SK-N-SH treated with all-trans-retinoic acid at 6 μM for 48 hours (cell line): Measurements from ENCODE around the gene ANAPC2.

ENCODE experiments used
- ATAC-seq: fragments of 200-7000 bp; cut with Tn5 transposase; 3 replicates; pipeline ENCODE4 v1.9.1; 2020; ENCODE audit warnings: mild to moderate bottlenecking, moderate library complexity
- ARNTL ChIP-seq: fragments of 450-650 bp; formaldehyde crosslinking; IDR thresholded peaks from 2 replicates; pipeline ENCODE4 v1.5.0; 2020; ENCODE audit warnings: low read depth, mild to moderate bottlenecking, moderate library complexity, borderline replicate concordance
- BACH2 ChIP-seq: fragments of 250-450 bp; sonication (Bioruptor Pico); IDR thresholded peaks from 2 replicates; pipeline ENCODE4 v1.9.0; 2021; ENCODE audit warnings: mild to moderate bottlenecking, borderline replicate concordance
- CSDC2 ChIP-seq: fragments of 250-450 bp; sonication (Bioruptor Pico); IDR thresholded peaks from 2 replicates; pipeline ENCODE4 v1.5.0; 2020; ENCODE audit warnings: mild to moderate bottlenecking, moderate library complexity
- ESRRG ChIP-seq: fragments of 250-450 bp; sonication (Bioruptor Pico); IDR thresholded peaks from 2 replicates; pipeline ENCODE4 v1.6.1; 2021; ENCODE audit warnings: mild to moderate bottlenecking
- GLIS3 ChIP-seq: fragments of 250-450 bp; sonication (Bioruptor Pico); IDR thresholded peaks from 2 replicates; pipeline ENCODE4 v1.5.0; 2020; ENCODE audit warnings: mild to moderate bottlenecking, moderate library complexity
- ISL1 ChIP-seq: fragments of 250-450 bp; sonication (Bioruptor Pico); IDR thresholded peaks from 2 replicates; pipeline ENCODE4 v2.1.2; 2022; ENCODE audit warnings: mild to moderate bottlenecking, moderate library complexity
- OSR1 ChIP-seq: fragments of 250-450 bp; sonication (Bioruptor Pico); IDR thresholded peaks from 2 replicates; pipeline ENCODE4 v1.8.0; 2022; ENCODE audit warnings: moderate library complexity, mild to moderate bottlenecking, inconsistent platforms
- PATZ1 ChIP-seq: fragments of 250-450 bp; sonication (Bioruptor Pico); IDR thresholded peaks from 2 replicates; pipeline ENCODE4 v1.8.0; 2020; ENCODE audit warnings: mild to moderate bottlenecking, moderate library complexity, borderline replicate concordance
- POU6F1 ChIP-seq: fragments of 250-450 bp; sonication (Bioruptor Pico); IDR thresholded peaks from 2 replicates; pipeline ENCODE4 v1.8.0; 2021; ENCODE audit warnings: low read depth, mild to moderate bottlenecking, moderate library complexity, borderline replicate concordance
- PPARA ChIP-seq: fragments of 250-450 bp; sonication (Bioruptor Pico); IDR thresholded peaks from 2 replicates; pipeline ENCODE4 v1.5.0; 2020; ENCODE audit warnings: mild to moderate bottlenecking, borderline replicate concordance
- RARB ChIP-seq: fragments of 250-450 bp; sonication (Bioruptor Pico); IDR thresholded peaks from 2 replicates; pipeline ENCODE4 v1.8.0; 2021; ENCODE audit warnings: mild to moderate bottlenecking, moderate library complexity
- SNAI2 ChIP-seq: fragments of 250-450 bp; sonication (Bioruptor Pico); IDR thresholded peaks from 2 replicates; pipeline ENCODE4 v1.5.0; 2020; ENCODE audit warnings: mild to moderate bottlenecking, moderate library complexity
- TCF4 ChIP-seq: fragments of 250-450 bp; sonication (Bioruptor Pico); IDR thresholded peaks from 2 replicates; pipeline ENCODE4 v1.8.0; 2021; ENCODE audit warnings: mild to moderate bottlenecking, moderate library complexity, borderline replicate concordance
- TOX ChIP-seq: fragments of 250-450 bp; sonication (Bioruptor Pico); IDR thresholded peaks from 2 replicates; pipeline ENCODE4 v1.8.0; 2021; ENCODE audit warnings: mild to moderate bottlenecking, moderate library complexity, borderline replicate concordance
- ZC3H10 ChIP-seq: fragments of 250-450 bp; sonication (Bioruptor Pico); IDR thresholded peaks from 2 replicates; pipeline ENCODE4 v1.5.1; 2021; ENCODE audit warnings: mild to moderate bottlenecking, moderate library complexity
- ZFP3 ChIP-seq: fragments of 250-450 bp; sonication (Bioruptor Pico); IDR thresholded peaks from 2 replicates; pipeline ENCODE4 v1.5.0; 2020; ENCODE audit warnings: mild to moderate bottlenecking, moderate library complexity
- ZFP30 ChIP-seq: fragments of 450-650 bp; formaldehyde crosslinking; IDR thresholded peaks from 2 replicates; pipeline ENCODE4 v1.5.0; 2022; ENCODE audit warnings: mild to moderate bottlenecking, moderate library complexity
- ZNF565 ChIP-seq: fragments of 450-650 bp; formaldehyde crosslinking; conservative IDR thresholded peaks from 2 replicates; pipeline ENCODE4 v1.5.0; 2020; ENCODE audit warnings: low read depth, mild to moderate bottlenecking, moderate library complexity
- TF ChIP-seq, protein P1 (sequence below): fragments of 250-450 bp; sonication (Bioruptor Pico); IDR thresholded peaks from 2 replicates; pipeline ENCODE4 v1.5.0; 2020; ENCODE audit warnings: mild to moderate bottlenecking, moderate library complexity
- TF ChIP-seq, protein P2 (sequence below): fragments of 250-450 bp; sonication (Bioruptor Pico); IDR thresholded peaks from 2 replicates; pipeline ENCODE4 v1.5.1; 2021; ENCODE audit warnings: mild to moderate bottlenecking, moderate library complexity

ANAPC2 gene

DNA sequence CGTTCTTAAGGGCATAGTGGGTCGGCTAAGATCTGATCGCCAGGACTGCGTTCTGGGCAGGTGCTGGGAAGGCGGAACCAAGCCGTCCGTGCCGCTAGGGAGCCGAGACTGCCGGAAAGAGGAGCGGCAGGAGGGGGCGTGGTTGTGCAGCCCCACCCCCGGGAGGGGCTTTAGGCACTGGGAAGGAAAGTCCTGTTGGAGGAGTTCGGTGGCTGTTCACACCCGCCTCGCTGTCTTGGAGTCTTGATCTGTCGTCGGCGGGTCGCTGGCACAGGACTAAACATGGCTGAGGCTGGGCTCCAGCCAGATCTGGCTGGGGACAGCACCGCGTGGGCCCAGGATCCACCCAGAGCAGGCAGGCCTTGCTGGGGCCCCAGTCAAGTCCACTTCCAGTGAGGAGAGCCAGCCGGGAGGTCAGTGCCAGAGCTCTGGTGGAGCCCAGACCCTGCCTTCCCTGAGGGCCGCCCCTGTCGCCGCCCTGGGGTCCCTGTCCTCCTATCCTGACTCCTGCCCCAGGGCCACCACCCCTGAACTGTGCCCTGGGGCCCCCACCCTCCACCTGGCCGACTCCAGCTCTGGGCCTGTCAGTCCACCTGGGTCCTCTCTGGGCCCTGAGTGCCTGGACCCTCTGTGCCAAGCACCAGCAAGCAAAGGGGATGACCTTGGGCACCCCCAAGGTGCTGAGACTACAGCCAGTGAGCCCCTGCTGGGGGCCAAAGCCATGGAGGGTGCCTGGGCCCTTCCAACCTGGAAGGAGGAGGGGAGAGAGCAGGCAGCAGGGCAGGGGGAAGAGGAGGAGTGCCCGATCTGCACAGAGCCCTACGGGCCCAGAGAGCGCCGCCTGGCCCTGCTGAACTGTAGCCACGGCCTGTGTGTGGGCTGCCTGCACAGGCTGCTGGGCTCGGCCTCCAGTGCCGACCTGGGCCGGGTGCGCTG is 29.2 kb upstream of the ANAPC2 start:
- ATAC-seq, result no peak
- TF ChIP-seq POU6F1 (CRISPR knock-in tag) (no peak), CSDC2 (CRISPR knock-in tag) (no peak), PPARA (CRISPR knock-in tag) (no peak), ESRRG (CRISPR knock-in tag) (no peak), TOX (CRISPR knock-in tag) (no peak), SNAI2 (CRISPR knock-in tag) (no peak), ARNTL (no peak), ZC3H10 (CRISPR knock-in tag) (no peak), ISL1 (no peak), ZNF565 (no peak), RARB (CRISPR knock-in tag) (no peak)
- TF ChIP-seq, protein P1, sequence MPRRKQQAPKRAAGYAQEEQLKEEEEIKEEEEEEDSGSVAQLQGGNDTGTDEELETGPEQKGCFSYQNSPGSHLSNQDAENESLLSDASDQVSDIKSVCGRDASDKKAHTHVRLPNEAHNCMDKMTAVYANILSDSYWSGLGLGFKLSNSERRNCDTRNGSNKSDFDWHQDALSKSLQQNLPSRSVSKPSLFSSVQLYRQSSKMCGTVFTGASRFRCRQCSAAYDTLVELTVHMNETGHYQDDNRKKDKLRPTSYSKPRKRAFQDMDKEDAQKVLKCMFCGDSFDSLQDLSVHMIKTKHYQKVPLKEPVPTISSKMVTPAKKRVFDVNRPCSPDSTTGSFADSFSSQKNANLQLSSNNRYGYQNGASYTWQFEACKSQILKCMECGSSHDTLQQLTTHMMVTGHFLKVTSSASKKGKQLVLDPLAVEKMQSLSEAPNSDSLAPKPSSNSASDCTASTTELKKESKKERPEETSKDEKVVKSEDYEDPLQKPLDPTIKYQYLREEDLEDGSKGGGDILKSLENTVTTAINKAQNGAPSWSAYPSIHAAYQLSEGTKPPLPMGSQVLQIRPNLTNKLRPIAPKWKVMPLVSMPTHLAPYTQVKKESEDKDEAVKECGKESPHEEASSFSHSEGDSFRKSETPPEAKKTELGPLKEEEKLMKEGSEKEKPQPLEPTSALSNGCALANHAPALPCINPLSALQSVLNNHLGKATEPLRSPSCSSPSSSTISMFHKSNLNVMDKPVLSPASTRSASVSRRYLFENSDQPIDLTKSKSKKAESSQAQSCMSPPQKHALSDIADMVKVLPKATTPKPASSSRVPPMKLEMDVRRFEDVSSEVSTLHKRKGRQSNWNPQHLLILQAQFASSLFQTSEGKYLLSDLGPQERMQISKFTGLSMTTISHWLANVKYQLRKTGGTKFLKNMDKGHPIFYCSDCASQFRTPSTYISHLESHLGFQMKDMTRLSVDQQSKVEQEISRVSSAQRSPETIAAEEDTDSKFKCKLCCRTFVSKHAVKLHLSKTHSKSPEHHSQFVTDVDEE (CRISPR knock-in tag), result no peak

GRCh38 chr9:137216188-137216965 is 28.0 kb upstream of the ANAPC2 start:
- TF ChIP-seq OSR1 (CRISPR knock-in tag), result no peak
- no peak for TF ChIP-seq ZFP3 (CRISPR knock-in tag)
- TF ChIP-seq, protein P1 (CRISPR knock-in tag), result no peak
- TF ChIP-seq ISL1, result no peak
- TF ChIP-seq ZC3H10 (CRISPR knock-in tag), result no peak
- no peak for TF ChIP-seq ESRRG (CRISPR knock-in tag)
- no peak for TF ChIP-seq ZNF565
- TF ChIP-seq ZFP30, result no peak
- no peak for TF ChIP-seq GLIS3 (CRISPR knock-in tag)
- TF ChIP-seq CSDC2 (CRISPR knock-in tag), result no peak
- TF ChIP-seq PATZ1 (CRISPR knock-in tag), result no peak
- no peak for TF ChIP-seq PPARA (CRISPR knock-in tag)
- no peak for TF ChIP-seq ARNTL
- TF ChIP-seq BACH2 (CRISPR knock-in tag), result no peak
- no peak for TF ChIP-seq TCF4 (CRISPR knock-in tag)
- TF ChIP-seq POU6F1 (CRISPR knock-in tag), result no peak
- TF ChIP-seq, protein P2, sequence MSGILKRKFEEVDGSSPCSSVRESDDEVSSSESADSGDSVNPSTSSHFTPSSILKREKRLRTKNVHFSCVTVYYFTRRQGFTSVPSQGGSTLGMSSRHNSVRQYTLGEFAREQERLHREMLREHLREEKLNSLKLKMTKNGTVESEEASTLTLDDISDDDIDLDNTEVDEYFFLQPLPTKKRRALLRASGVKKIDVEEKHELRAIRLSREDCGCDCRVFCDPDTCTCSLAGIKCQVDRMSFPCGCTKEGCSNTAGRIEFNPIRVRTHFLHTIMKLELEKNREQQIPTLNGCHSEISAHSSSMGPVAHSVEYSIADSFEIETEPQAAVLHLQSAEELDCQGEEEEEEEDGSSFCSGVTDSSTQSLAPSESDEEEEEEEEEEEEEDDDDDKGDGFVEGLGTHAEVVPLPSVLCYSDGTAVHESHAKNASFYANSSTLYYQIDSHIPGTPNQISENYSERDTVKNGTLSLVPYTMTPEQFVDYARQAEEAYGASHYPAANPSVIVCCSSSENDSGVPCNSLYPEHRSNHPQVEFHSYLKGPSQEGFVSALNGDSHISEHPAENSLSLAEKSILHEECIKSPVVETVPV (CRISPR knock-in tag), result no peak
- TF ChIP-seq RARB (CRISPR knock-in tag), result no peak
- TF ChIP-seq SNAI2 (CRISPR knock-in tag), result no peak
- no peak for ATAC-seq
